ENCODE results near the gene HACD2.

HACD2 gene

GRCh38 chr3:123444023-123444422, 140.8 kb downstream of the HACD2 start:
- no peak for DNase-seq

GRCh38 chr3:123442908-123443307, 141.9 kb downstream of the HACD2 start:
- no peak for DNase-seq

GRCh38 chr3:123442125-123442524, 142.7 kb downstream of the HACD2 start:
- DNase-seq, result no peak
